Epithelial cell of proximal tubule (primary cell): ENCODE data around the gene PAPPA. TPM values are rescaled to one million over a fixed set of nuclear protein-coding genes. Genes with fewer than 3 reads are reported as not detected.

ENCODE experiments used
- DNase-seq: peaks from one replicate; pipeline ENCODE4 v3.0.0-alpha.2; 2011; ENCODE audit warnings: low read depth
- H3K4me3 ChIP-seq: 2 replicates; pipeline ENCODE4 v1.5.1; 2011; ENCODE audit warnings: low read depth, mild to moderate bottlenecking, low read length
- total RNA-seq: library from RNA; depleted of rRNA; stranded (reverse); fragments of >200 nt; gene quantifications from 2 replicates; pipeline ENCODE4 v1.2.3, GENCODE V29; 2015
- TF ChIP-seq, protein P1 (sequence below): conservative IDR thresholded peaks from 2 replicates; pipeline ENCODE4 v1.5.1; 2012; ENCODE audit warnings: low read depth, mild to moderate bottlenecking, low read length

PAPPA gene
- total RNA-seq, 1 donor from 2014 or later, result 2.5 TPM

DNA sequence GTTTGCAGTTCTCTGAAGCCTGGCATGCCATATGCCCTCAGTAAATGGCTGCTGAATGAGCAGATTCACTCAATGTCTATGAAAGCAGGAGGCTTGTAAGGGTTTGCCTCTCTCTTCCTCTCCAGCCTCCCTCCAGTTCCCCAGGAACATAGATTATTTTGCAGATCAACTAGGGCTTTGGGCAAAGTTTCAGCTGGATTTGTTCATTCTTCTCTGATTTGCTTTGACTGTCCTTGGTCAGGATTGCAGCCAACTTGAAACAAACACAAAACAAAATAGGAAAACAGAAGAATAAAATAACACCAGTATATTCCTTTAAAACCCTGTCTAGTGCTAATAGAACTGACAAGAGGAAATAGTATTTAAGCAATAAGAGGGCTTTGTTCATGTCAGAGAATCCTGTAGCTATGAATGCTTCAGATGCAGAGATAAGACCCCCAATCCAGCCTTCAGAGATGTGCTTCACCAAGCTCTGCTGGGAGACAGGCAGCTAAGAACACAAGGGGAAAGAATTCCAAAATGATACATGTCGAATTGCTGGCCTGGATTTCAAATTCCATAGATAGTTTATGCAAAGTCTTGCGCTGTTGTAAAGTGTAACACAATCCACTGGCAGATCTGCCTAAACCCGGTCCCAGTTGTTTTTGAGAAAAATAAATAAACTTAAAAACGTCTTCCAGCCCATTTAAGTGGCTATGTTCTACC is 174.3 kb downstream of the PAPPA start:
- DNase-seq, result no peak
- TF ChIP-seq, protein P1, sequence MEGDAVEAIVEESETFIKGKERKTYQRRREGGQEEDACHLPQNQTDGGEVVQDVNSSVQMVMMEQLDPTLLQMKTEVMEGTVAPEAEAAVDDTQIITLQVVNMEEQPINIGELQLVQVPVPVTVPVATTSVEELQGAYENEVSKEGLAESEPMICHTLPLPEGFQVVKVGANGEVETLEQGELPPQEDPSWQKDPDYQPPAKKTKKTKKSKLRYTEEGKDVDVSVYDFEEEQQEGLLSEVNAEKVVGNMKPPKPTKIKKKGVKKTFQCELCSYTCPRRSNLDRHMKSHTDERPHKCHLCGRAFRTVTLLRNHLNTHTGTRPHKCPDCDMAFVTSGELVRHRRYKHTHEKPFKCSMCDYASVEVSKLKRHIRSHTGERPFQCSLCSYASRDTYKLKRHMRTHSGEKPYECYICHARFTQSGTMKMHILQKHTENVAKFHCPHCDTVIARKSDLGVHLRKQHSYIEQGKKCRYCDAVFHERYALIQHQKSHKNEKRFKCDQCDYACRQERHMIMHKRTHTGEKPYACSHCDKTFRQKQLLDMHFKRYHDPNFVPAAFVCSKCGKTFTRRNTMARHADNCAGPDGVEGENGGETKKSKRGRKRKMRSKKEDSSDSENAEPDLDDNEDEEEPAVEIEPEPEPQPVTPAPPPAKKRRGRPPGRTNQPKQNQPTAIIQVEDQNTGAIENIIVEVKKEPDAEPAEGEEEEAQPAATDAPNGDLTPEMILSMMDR, result no peak
- H3K4me3 ChIP-seq, result no peak overlapping the region

DNA sequence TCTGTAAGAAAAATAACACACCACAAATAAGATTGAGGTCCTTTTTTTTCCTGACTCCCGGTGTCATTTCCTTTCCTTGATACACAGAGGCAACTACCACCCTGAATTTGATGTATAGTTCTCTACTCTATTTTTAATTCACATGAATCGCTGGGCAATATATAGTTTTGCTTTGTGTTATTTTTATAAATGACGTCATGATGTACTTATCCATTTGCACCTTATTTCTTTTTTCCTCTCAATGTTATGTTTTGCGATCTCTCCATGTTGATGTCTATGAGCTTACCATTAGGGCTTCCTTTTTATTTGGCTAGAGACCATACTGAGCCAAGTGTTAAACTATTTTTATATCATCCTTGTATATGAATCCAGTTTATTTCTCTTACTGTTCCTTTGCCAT is 175.9 kb downstream of the PAPPA start:
- no peak overlapping the region for H3K4me3 ChIP-seq
- no peak for DNase-seq
- TF ChIP-seq, protein P1, result no peak

DNA sequence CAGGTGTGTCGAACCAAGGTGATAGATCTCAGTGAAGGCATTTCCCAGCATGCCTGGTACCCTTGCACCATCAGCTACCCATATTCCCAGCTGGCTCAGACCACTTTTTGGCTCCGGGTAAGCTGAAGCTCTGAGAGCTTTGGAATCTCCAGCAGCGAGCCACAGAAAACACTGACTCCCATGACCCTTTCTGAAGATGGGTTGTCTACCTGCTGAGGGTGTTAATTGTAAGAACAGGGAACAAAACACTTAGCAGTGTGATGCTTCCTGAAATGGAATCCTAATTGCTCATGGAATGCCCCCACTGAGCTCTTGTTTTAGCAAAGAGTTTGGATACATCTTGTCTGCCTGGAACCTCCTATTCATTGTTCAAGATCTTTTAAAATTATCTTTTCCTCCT is 177.7 kb downstream of the PAPPA start:
- H3K4me3 ChIP-seq, result no peak overlapping the region
- TF ChIP-seq, protein P1, result no peak
- DNase-seq, result no peak

DNA sequence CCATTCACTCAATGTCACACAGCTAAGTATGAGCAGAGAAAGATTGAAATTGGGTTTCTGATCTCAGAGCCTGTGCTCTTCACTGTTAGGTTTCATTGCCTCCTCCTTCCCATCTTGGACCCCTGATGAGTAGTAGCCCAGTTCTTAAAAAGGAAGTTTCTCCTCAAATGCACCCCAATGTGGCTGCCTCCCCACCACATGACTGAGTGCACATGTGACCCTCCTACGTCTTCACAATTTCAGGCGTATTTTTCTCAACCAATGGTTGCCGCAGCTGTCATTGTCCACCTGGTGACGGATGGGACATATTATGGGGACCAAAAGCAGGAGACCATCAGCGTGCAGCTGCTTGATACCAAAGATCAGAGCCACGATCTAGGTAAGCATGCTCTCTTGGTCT is 178.5 kb downstream of the PAPPA start:
- TF ChIP-seq, protein P1, result no peak
- no peak overlapping the region for H3K4me3 ChIP-seq
- no peak for DNase-seq

DNA sequence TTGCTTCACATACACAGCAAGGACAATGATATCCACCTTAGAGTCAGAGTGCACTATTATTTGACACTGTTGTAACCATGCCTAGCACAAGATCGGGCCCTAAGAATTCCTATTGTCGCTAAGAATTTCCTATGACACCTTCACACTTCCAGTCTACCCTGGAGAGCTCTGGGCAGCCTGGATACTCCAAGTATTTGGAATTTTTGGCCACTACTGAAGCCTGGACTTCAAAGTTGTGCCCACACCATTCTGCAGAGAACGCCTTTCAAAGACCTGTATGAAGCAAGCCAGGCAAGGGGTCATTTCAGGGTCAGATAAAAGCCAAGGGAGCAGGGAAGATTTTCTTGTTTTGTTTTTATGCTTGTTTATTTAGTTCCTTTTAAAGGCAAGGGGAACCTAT is 179.7 kb downstream of the PAPPA start:
- no peak overlapping the region for H3K4me3 ChIP-seq
- TF ChIP-seq, protein P1, result no peak
- DNase-seq, result no peak

DNA sequence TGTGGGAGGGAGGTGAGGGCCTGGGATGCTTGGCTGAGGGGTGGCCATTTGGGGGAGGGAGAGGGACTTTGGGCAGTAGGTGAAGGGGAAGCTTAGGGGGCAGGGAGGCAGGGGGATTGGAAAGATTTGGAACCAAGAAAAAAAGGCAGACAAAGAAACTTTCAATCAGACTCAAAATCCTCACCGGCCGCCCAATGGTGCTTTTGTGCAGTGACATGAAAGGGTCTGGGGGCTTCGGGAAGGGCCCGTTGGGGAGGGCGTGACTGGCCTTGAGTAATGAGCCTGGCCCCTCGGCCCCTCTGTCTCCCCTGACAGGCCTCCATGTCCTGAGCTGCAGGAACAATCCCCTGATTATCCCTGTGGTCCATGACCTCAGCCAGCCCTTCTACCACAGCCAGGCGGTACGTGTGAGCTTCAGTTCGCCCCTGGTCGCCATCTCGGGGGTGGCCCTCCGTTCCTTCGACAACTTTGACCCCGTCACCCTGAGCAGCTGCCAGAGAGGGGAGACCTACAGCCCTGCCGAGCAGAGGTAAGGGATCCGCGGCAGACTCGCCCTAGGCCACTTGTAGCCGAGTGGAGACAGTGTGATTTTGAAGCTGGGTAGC is 181.1 kb downstream of the PAPPA start:
- DNase-seq, result no peak
- TF ChIP-seq, protein P1, result no peak
- H3K4me3 ChIP-seq, result no peak overlapping the region

DNA sequence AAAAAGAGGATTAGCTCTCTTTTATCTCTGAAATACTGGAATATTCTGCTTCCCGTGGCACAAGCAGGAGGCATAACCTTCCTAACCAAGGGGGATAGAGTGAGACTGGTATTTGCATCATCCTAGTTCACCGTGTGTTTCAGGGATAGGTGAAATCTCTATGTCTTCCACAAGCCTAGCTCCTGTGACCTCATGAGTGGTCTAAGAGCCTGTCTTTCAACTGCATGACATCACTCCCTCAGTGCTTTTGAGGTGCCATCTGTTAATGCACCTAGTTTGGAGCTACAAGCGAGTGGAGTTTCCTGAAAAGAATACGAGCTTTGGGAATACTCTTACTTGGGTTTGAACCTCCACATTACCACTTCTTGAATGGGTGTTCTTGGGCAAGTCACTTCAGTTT is 181.8 kb downstream of the PAPPA start:
- no peak for DNase-seq

More for the DNA sequence above, 181.8 kb downstream of the PAPPA start:
- TF ChIP-seq, protein P1, result no peak
- H3K4me3 ChIP-seq, result no peak overlapping the region
